Endodermal cell (in vitro differentiated cells): ENCODE results near the gene KCNA2. TPM values are rescaled to one million over a fixed set of nuclear protein-coding genes. Genes with fewer than 3 reads are reported as not detected.

Source experiments
- DNase-seq: peaks from one replicate; pipeline ENCODE4 v3.0.0-alpha.2; 2017
- H3K27ac ChIP-seq: 2 replicates; pipeline ENCODE4 v1.5.1; 2013; ENCODE audit warnings: mild to moderate bottlenecking, low read depth, low read length, moderate library complexity
- H3K27me3 ChIP-seq: 2 replicates; pipeline ENCODE4 v1.6.1; 2013; ENCODE audit warnings: mild to moderate bottlenecking, low read length, moderate library complexity; ENCODE audit not compliant: insufficient read depth, control insufficient read depth, poor library complexity, severe bottlenecking
- H3K36me3 ChIP-seq: 2 replicates; pipeline ENCODE4 v1.7.0; 2013; ENCODE audit warnings: mild to moderate bottlenecking, low read length, moderate library complexity; ENCODE audit not compliant: control insufficient read depth, insufficient read depth
- H3K4me1 ChIP-seq: one replicate; pipeline ENCODE4 v1.7.0; 2013; ENCODE audit warnings: low read length; ENCODE audit not compliant: control insufficient read depth, insufficient read depth
- H3K4me3 ChIP-seq: 2 replicates; pipeline ENCODE4 v1.5.1; 2013; ENCODE audit warnings: mild to moderate bottlenecking, low read length, moderate library complexity
- H3K9ac ChIP-seq: 2 replicates; pipeline ENCODE4 v1.6.1; 2013; ENCODE audit warnings: mild to moderate bottlenecking, low read length, moderate library complexity; ENCODE audit not compliant: poor library complexity, severe bottlenecking; ENCODE audit errors: extremely low read depth
- H3K9me3 ChIP-seq: 2 replicates; pipeline ENCODE4 v1.6.1; 2013; ENCODE audit warnings: mild to moderate bottlenecking, low read length, moderate library complexity; ENCODE audit not compliant: control insufficient read depth
- H3K27ac Mint-ChIP-seq: 2 replicates; pipeline ENCODE4 v1.8.0; 2020; ENCODE audit warnings: mixed read lengths
- H3K27me3 Mint-ChIP-seq: 2 replicates; pipeline ENCODE4 v1.8.0; 2021; ENCODE audit warnings: mild to moderate bottlenecking, mixed read lengths; ENCODE audit not compliant: insufficient read depth
- H3K36me3 Mint-ChIP-seq: 2 replicates; pipeline ENCODE4 v1.8.0; 2020; ENCODE audit warnings: low read depth, mixed read lengths
- H3K4me1 Mint-ChIP-seq: 2 replicates; pipeline ENCODE4 v1.8.0; 2020; ENCODE audit warnings: mixed read lengths
- H3K4me3 Mint-ChIP-seq: 2 replicates; pipeline ENCODE4 v1.8.0; 2020; ENCODE audit warnings: mild to moderate bottlenecking, moderate library complexity, mixed read lengths
- H3K9me3 Mint-ChIP-seq: 2 replicates; pipeline ENCODE4 v1.8.0; 2020; ENCODE audit warnings: mild to moderate bottlenecking, mixed read lengths
- WGBS, 2 experiments: methylation state at CpG; one replicate each; pipeline versions ENCODE4 v1.1.5 to v1.1.7; 2013; ENCODE audit warnings: missing lambda C conversion rate in 2 of 2, mixed read lengths in 1 of 2; ENCODE audit not compliant: insufficient coverage in 1 of 2, insufficient read length in 1 of 2; 5-methylcytosine and 5-hydroxymethylcytosine counted together
- total RNA-seq, 2 donors: library from RNA; stranded (reverse); fragmentation: NEBNext Ultra II Directional in 1 of 2; extraction: Animal tissue kit (Norgen Biotek cat#: 25700) in 1 of 2; gene quantifications; 2 replicates in 1 of 2; 3 replicates in 1 of 2; pipeline ENCODE4 v1.2.1, GENCODE V29; 2021
- TF ChIP-seq, protein P1 (sequence below): fragments of 200-600 bp; sonication (generic); conservative IDR thresholded peaks from 2 replicates; pipeline ENCODE4 v1.5.0; 2021; ENCODE audit warnings: antibody characterized with exemption, mild to moderate bottlenecking

The KCNA2 gene
- total RNA-seq, 2 donors from 2014 or later: 0.11 to 0.57 TPM

DNA sequence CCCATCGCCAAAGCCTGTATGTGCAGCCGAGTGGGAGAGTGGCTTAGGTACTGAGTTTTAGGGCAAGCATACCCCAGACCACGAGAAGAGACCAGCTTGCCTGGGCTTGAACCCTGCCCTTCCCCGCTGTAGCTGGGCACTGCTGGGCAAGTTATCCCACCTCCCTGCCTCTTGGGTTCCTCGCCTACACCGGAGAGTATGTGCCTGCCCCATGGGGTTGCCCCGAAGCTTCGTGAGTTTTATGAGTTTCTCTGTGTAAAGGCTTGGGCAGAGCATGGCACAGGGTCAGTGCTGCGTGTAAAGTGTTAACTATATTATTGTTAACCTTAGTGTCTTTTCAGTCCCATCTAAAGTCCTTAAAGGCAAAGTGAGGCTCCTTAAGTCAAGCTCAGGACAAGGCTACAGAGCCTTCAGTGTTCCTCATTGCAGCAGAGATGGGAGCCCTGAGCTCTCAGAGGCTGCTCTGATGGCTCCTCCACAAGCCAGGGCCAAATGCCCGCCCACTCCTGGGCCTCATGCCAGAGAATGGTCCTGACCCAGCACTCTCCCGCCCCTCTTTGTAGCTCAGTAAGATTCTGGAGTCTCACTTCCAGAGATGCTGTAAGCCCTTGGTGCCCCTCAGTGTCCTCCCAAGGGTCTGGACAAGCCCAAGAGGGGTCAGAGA lies 50.2 kb downstream of the KCNA2 start:
- 71 to 75% methylated on average over 5 to 11 of the region's 11 CpGs for WGBS, 2 experiments
- Histone ChIP-seq H3K9ac (no peak overlapping the region), H3K27me3 (peaks cover 77% of the 10 kb centered on the region), H3K9me3 (no peaks in the 10 kb centered on the region), H3K4me3 (peak overlapping the region; percentile 53), H3K4me1 (no peaks in the 10 kb centered on the region), H3K36me3 (no peaks in the 10 kb centered on the region), H3K27ac (no peak overlapping the region)
- Mint-ChIP-seq H3K27me3 (peaks cover 81% of the 10 kb centered on the region), H3K4me3 (peak overlapping the region; percentile 36), H3K4me1 (no peaks in the 10 kb centered on the region), H3K36me3 (no peaks in the 10 kb centered on the region), H3K27ac (no peak overlapping the region), H3K9me3 (no peaks in the 10 kb centered on the region)
- TF ChIP-seq, protein P1, sequence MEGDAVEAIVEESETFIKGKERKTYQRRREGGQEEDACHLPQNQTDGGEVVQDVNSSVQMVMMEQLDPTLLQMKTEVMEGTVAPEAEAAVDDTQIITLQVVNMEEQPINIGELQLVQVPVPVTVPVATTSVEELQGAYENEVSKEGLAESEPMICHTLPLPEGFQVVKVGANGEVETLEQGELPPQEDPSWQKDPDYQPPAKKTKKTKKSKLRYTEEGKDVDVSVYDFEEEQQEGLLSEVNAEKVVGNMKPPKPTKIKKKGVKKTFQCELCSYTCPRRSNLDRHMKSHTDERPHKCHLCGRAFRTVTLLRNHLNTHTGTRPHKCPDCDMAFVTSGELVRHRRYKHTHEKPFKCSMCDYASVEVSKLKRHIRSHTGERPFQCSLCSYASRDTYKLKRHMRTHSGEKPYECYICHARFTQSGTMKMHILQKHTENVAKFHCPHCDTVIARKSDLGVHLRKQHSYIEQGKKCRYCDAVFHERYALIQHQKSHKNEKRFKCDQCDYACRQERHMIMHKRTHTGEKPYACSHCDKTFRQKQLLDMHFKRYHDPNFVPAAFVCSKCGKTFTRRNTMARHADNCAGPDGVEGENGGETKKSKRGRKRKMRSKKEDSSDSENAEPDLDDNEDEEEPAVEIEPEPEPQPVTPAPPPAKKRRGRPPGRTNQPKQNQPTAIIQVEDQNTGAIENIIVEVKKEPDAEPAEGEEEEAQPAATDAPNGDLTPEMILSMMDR: no peak
- DNase-seq: no peak

DNA sequence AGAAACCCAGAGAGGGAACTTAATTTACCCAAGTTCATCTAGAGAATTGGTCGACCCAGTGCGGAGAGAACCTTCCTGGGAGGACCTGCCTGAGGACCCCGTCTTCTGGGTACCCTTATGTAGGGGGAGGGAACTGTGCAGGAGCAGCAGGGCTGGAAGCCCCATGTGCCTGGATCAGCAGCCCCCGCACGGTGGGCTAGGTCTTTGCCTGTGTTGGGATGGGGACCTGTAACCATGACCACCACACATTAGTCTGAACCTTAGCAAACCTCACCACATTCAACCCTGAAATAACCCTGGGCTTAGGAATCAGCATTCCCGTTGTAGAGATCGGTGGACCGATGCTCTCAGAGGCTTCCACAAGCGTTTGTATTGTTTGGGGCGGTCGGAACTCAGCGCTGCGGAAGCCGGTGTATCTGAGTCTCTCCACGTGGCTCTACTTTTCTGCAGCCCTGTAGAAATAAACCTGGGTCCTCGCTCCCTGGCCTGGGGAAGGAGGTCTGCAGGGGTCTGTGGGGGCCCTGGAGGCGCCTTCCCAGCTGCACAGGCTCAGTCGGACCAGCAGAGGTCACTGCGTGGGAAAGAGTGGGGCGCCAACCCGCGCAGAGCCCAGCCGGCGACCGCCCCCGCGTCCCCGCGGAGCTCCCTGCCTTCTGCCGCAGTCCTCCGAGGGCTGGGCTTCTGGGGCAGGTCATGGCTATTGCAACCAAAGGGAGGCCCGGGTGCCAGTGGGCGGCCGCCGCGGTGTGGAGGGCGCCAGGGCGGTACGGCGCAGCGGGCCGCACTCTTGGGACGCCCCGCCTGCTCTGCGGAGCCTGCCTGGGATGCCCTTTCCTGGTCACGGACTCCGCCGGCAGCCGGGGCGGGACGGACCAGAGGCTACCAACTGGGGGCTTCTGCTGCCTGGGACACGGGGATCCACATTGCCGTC lies 51.0 kb downstream of the KCNA2 start:
- Histone ChIP-seq H3K27me3 (peaks cover 85% of the 10 kb centered on the region), H3K36me3 (no peaks in the 10 kb centered on the region), H3K9me3 (no peaks in the 10 kb centered on the region), H3K27ac (no peak overlapping the region), H3K4me1 (no peaks in the 10 kb centered on the region), H3K4me3 (peak overlapping the region; percentile 53), H3K9ac (no peak overlapping the region)
- 14 to 18% methylated on average over 33 to 53 of the region's 53 CpGs for WGBS, 2 experiments
- Mint-ChIP-seq H3K27me3 (peaks cover 83% of the 10 kb centered on the region), H3K4me3 (peak overlapping the region; percentile 36), H3K9me3 (no peaks in the 10 kb centered on the region), H3K4me1 (no peaks in the 10 kb centered on the region), H3K36me3 (no peaks in the 10 kb centered on the region), H3K27ac (no peak overlapping the region)
- DNase-seq: peak; percentile 89
- TF ChIP-seq, protein P1: peak; percentile 92

DNA sequence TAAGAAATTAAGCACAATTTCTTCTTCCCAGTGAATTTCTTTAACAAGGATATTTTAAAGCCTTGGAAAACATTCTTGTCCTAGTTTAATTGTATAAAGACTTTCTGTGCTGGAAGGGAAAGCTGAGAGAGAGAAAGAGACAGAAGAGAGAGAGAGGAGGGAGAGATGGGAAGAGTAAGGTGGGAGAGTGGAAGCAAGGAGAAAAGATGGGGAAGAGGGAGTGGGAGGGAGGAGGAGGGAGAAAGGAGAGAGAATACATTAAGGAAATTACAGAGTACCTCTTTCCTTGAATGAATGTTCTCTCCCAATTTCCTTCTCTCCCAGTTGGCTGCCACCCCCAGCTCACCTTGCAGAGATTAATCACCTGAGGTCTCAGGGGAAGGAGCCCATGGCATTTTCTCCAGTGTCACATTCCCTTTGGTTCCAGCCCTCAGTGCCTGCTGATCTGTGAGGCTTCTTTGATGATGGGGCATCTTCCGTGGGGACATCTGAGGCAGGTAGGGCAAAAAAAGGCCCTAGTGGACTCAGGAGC lies 54.8 kb downstream of the KCNA2 start:
- Mint-ChIP-seq H3K4me1 (no peaks in the 10 kb centered on the region), H3K9me3 (no peaks in the 10 kb centered on the region), H3K27me3 (peaks cover 53% of the 10 kb centered on the region), H3K4me3 (no peak overlapping the region), H3K27ac (no peak overlapping the region), H3K36me3 (no peaks in the 10 kb centered on the region)
- no peak overlapping the region for H3K4me3 ChIP-seq
- peaks cover 56% of the 10 kb centered on the region for H3K27me3 ChIP-seq
- WGBS, 2 experiments: 83 to 90% methylated on average over 1 of the region's 1 CpG
- DNase-seq: no peak
- H3K36me3 ChIP-seq: no peaks in the 10 kb centered on the region
- H3K4me1 ChIP-seq: no peaks in the 10 kb centered on the region
- TF ChIP-seq, protein P1: no peak
- no peak overlapping the region for H3K27ac ChIP-seq
- no peak overlapping the region for H3K9ac ChIP-seq
- no peaks in the 10 kb centered on the region for H3K9me3 ChIP-seq
